ENCODE measurements around the gene EHD2. TPM values are rescaled to one million over a fixed set of nuclear protein-coding genes. Genes with fewer than 3 reads are reported as not detected.

Gene EHD2
- polyA plus RNA-seq, 1 donor (not counting 4 experiments of a cell fraction or from before 2014, with no cell fraction given), result 23.7 TPM

- no peak for TF ChIP-seq EZH2 (IDR thresholded peaks at IDR 0.05; ENCODE audit: low read length)
- no peak for TF ChIP-seq CTCF (optimal IDR thresholded peaks at IDR 0.05 in 1 of 3, IDR thresholded peaks at IDR 0.05 in 1 of 3, conservative IDR thresholded peaks at IDR 0.05 in 1 of 3; ENCODE audit: extremely low read depth in 1 of 3, insufficient read depth in 2 of 3, low read length in 3 of 3)
These were observed 36.1 kb downstream of the EHD2 start for GRCh38 chr19:47749326-47749725.

GRCh38 chr19:47750752-47751151, 37.5 kb downstream of the EHD2 start:
- no peak overlapping the region for H3K27ac ChIP-seq (ENCODE audit: control insufficient read depth, insufficient read depth, low read length)
- peaks cover 16% of the 10 kb centered on the region for H3K4me1 ChIP-seq (ENCODE audit: control insufficient read depth, extremely low read depth, insufficient read depth, low read length)
- no peaks in the 10 kb centered on the region for H4K20me1 ChIP-seq (ENCODE audit: control insufficient read depth, extremely low read depth, insufficient read depth, low read length)
- FAIRE-seq, result no peak
- dilution Hi-C loops (cut with MboI; ENCODE audit: extremely low pct_ligation_motif_present, low sequenced_read_pairs), result no loop called here
- no peaks in the 10 kb centered on the region for H3K9me1 ChIP-seq (ENCODE audit: control insufficient read depth, extremely low read depth, insufficient read depth, low read length)
- H3K9me3 ChIP-seq (ENCODE audit: control insufficient read depth, low read depth, low read length), result no peaks in the 10 kb centered on the region
- H3K36me3 ChIP-seq (ENCODE audit: control insufficient read depth in 2 of 2, extremely low read depth in 1 of 2, insufficient read depth in 2 of 2, low read length in 2 of 2), result peaks cover 35 to 50% of the 10 kb centered on the region in 2 experiments
- no peak overlapping the region for H3K9ac ChIP-seq (ENCODE audit: control insufficient read depth, extremely low read depth, insufficient read depth, low read length)
- no peak overlapping the region for H3K4me2 ChIP-seq (ENCODE audit: control insufficient read depth, extremely low read depth, insufficient read depth, low read depth, low read length)
- no peak overlapping the region for H2AFZ ChIP-seq (ENCODE audit: control insufficient read depth, low read length)
- H3K79me2 ChIP-seq (ENCODE audit: control insufficient read depth, insufficient read depth, low read length), result peaks cover 45% of the 10 kb centered on the region
- TF ChIP-seq CTCF (optimal IDR thresholded peaks at IDR 0.05 in 1 of 3, IDR thresholded peaks at IDR 0.05 in 1 of 3, conservative IDR thresholded peaks at IDR 0.05 in 1 of 3; ENCODE audit: extremely low read depth in 1 of 3, insufficient read depth in 2 of 3, low read length in 3 of 3), result no peak
- no peak for TF ChIP-seq EZH2 (IDR thresholded peaks at IDR 0.05; ENCODE audit: low read length)
- no peak for DNase-seq (ENCODE audit: low read depth, low spot score)
- H3K4me3 ChIP-seq (ENCODE audit: control insufficient read depth in 2 of 3, extremely low read depth in 1 of 3, insufficient read depth in 2 of 3, low read depth in 1 of 3, low read length in 3 of 3), result no peak overlapping the region
- no peaks in the 10 kb centered on the region for H3K27me3 ChIP-seq (ENCODE audit: control insufficient read depth, extremely low read depth, insufficient read depth, low read length)

More at GRCh38 chr19:47749326-47749725, 36.1 kb downstream of the EHD2 start:
- FAIRE-seq (no peak), DNase-seq (ENCODE audit: low read depth, low spot score) (no peak)
- no peaks in the 10 kb centered on the region for H3K9me3 ChIP-seq (ENCODE audit: control insufficient read depth, low read depth, low read length)
- H3K4me1 ChIP-seq (ENCODE audit: control insufficient read depth, extremely low read depth, insufficient read depth, low read length), result peaks cover 23% of the 10 kb centered on the region
- H3K27me3 ChIP-seq (ENCODE audit: control insufficient read depth, extremely low read depth, insufficient read depth, low read length), result no peaks in the 10 kb centered on the region
- H3K4me3 ChIP-seq (ENCODE audit: control insufficient read depth in 2 of 3, extremely low read depth in 1 of 3, insufficient read depth in 2 of 3, low read depth in 1 of 3, low read length in 3 of 3), result no peak overlapping the region
- no peak overlapping the region for H2AFZ ChIP-seq (ENCODE audit: control insufficient read depth, low read length)
- H3K9ac ChIP-seq (ENCODE audit: control insufficient read depth, extremely low read depth, insufficient read depth, low read length), result no peak overlapping the region
- H3K9me1 ChIP-seq (ENCODE audit: control insufficient read depth, extremely low read depth, insufficient read depth, low read length), result no peaks in the 10 kb centered on the region
- dilution Hi-C loops (cut with MboI; ENCODE audit: extremely low pct_ligation_motif_present, low sequenced_read_pairs), result no loop called here
- H3K79me2 ChIP-seq (ENCODE audit: control insufficient read depth, insufficient read depth, low read length), result peaks cover 46% of the 10 kb centered on the region
- no peak overlapping the region for H3K27ac ChIP-seq (ENCODE audit: control insufficient read depth, insufficient read depth, low read length)
- H4K20me1 ChIP-seq (ENCODE audit: control insufficient read depth, extremely low read depth, insufficient read depth, low read length), result no peaks in the 10 kb centered on the region
- H3K4me2 ChIP-seq (ENCODE audit: control insufficient read depth, extremely low read depth, insufficient read depth, low read depth, low read length), result no peak overlapping the region
- H3K36me3 ChIP-seq (ENCODE audit: control insufficient read depth in 2 of 2, extremely low read depth in 1 of 2, insufficient read depth in 2 of 2, low read length in 2 of 2), result peaks cover 33 to 47% of the 10 kb centered on the region in 2 experiments
